T-cell (primary cell): ENCODE measurements around the gene NDUFAF3. TPM values are rescaled to one million over a fixed set of nuclear protein-coding genes. Genes with fewer than 3 reads are reported as not detected.

Source experiments
- ATAC-seq, 4 experiments: fragments of 200-7000 bp in 3 of 4; fragments of 150-1000 bp in 1 of 4; cut with Tn5 transposase; replicated peaks in 1 of 4; 1 replicate in 3 of 4; 2 replicates in 1 of 4; pipeline ENCODE4 v1.10.0; 2021; ENCODE audit warnings: moderate library complexity in 3 of 4, mild to moderate bottlenecking in 2 of 4, moderate number of reproducible peaks in 1 of 4
- CTCF ChIA-PET, 2 donors: fragments of 300-600 bp; sonication (Branson Sonifier 250); formaldehyde crosslinking; loops; one replicate each; lab custom pipeline; 2022; ENCODE audit warnings: antibody characterized with exemption in 2 of 2; lab: Charles Lee
- POLR2A ChIA-PET, 2 donors: fragments of 300-600 bp; sonication (Branson Sonifier 250); formaldehyde crosslinking; loops; one replicate each; lab custom pipeline; 2022; ENCODE audit warnings: antibody characterized with exemption in 2 of 2; lab: Charles Lee
- DNase-seq, 35 experiments: peaks; one replicate each; pipeline versions ENCODE4 v3.0.0 to v3.0.0-alpha.2; 2013 to 2023
- H3K27ac ChIP-seq: one replicate; pipeline ENCODE4 v1.5.1; 2013; ENCODE audit warnings: low read length
- H3K27me3 ChIP-seq, 2 experiments: replicated peaks in 1 of 2; 1 replicate in 1 of 2; 2 replicates in 1 of 2; pipeline versions ENCODE4 v1.6.1 to v1.7.0; 2013; ENCODE audit warnings: low read length in 1 of 2, mixed read lengths in 1 of 2; ENCODE audit not compliant: control insufficient read depth in 2 of 2, insufficient read depth in 2 of 2; ENCODE audit errors: extremely low read depth in 1 of 2
- H3K36me3 ChIP-seq, 2 donors: 1 replicate in 1 of 2; 2 replicates in 1 of 2; pipeline versions ENCODE4 v1.6.1 to v1.7.0; 2013; ENCODE audit warnings: low read length in 1 of 2; ENCODE audit not compliant: control insufficient read depth in 2 of 2, insufficient read depth in 1 of 2; ENCODE audit errors: extremely low read depth in 1 of 2
- H3K4me1 ChIP-seq, 2 experiments: 1 replicate in 1 of 2; 2 replicates in 1 of 2; pipeline versions ENCODE4 v1.6.1 to v1.7.0; 2013; ENCODE audit warnings: low read length in 2 of 2, mixed read lengths in 1 of 2; ENCODE audit not compliant: insufficient read depth in 2 of 2, control insufficient read depth in 1 of 2; ENCODE audit errors: extremely low read depth in 1 of 2
- H3K4me3 ChIP-seq, 2 donors: 1 replicate in 1 of 2; 2 replicates in 1 of 2; pipeline versions ENCODE4 v1.5.1 to v1.7.0; 2013; ENCODE audit warnings: mild to moderate bottlenecking in 2 of 2, low read length in 1 of 2, moderate library complexity in 1 of 2; ENCODE audit not compliant: control insufficient read depth in 1 of 2; ENCODE audit errors: extremely low read depth in 1 of 2
- H3K9me3 ChIP-seq: 2 replicates; pipeline ENCODE4 v1.7.0; 2013
- H3K27ac Mint-ChIP-seq, 2 donors: one replicate each; pipeline ENCODE4 v1.8.0; 2020 to 2021; ENCODE audit warnings: mild to moderate bottlenecking in 2 of 2, mixed read lengths in 2 of 2
- H3K27me3 Mint-ChIP-seq, 2 donors: one replicate each; pipeline ENCODE4 v1.8.0; 2021 to 2022; ENCODE audit warnings: mixed read lengths in 2 of 2
- H3K36me3 Mint-ChIP-seq: one replicate; pipeline ENCODE4 v1.8.0; 2021; ENCODE audit warnings: mixed read lengths
- H3K4me1 Mint-ChIP-seq, 3 donors: one replicate each; pipeline ENCODE4 v1.8.0; 2020 to 2022; ENCODE audit warnings: mixed read lengths in 3 of 3, mild to moderate bottlenecking in 1 of 3
- H3K4me3 Mint-ChIP-seq, 3 donors: one replicate each; pipeline ENCODE4 v1.8.0; 2020 to 2022; ENCODE audit warnings: mild to moderate bottlenecking in 3 of 3, mixed read lengths in 3 of 3, moderate library complexity in 3 of 3
- H3K9me3 Mint-ChIP-seq, 3 donors: one replicate each; pipeline ENCODE4 v1.8.0; 2020 to 2022; ENCODE audit warnings: mixed read lengths in 3 of 3
- WGBS: methylation state at CpG from one replicate; pipeline ENCODE4 v1.1.5; 2013; ENCODE audit warnings: missing lambda C conversion rate; ENCODE audit not compliant: insufficient coverage; 5-methylcytosine and 5-hydroxymethylcytosine counted together
- total RNA-seq, 35 experiments: library from RNA in 6 of 35; stranded (reverse) in 6 of 35; fragments of 120-200 nt in 1 of 35; gene quantifications; one replicate each; pipeline versions ENCODE4 v1.2.1 to v1.2.4 and lab custom pipeline; 2013 to 2026

The NDUFAF3 gene, protein sequence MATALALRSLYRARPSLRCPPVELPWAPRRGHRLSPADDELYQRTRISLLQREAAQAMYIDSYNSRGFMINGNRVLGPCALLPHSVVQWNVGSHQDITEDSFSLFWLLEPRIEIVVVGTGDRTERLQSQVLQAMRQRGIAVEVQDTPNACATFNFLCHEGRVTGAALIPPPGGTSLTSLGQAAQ
- total RNA-seq: 10 to 100 TPM; 62.8 to 92.1 (median 78.1) TPM
- 49.1 TPM for total RNA-seq (2013)
- total RNA-seq (lab: John Stamatoyannopoulos, UW): 31.5 to 63.2 (median 46.8) reads per million in 29 experiments

GRCh38 chr3:49021813-49022687 is at the start of gene NDUFAF3:
Gene NDUFAF3 (plus strand): TSS chr3:49022121. CDS start chr3:49022145, 24 bp downstream.
- ChIA-PET POLR2A (interaction anchor here (0.6 to 2.2 kb wide), 3 partner anchors 15 to 231 kb away, joined by 3 to 16 read pairs (median 3); partner anchors contain the start of gene WDR6 (in 1 of the 2)), CTCF (interaction anchor here in 1 of 2 donors (0.6 to 3.6 kb wide), 9 partner anchors 9 to 210 kb away, joined by 3 to 46 read pairs (median 5); partner anchors contain the start of genes QRICH1, SLC25A20 and WDR6)
- peaks cover 20 to 53% of the 10 kb centered on the region in 2 experiments for H3K4me1 ChIP-seq
- ATAC-seq (peak; percentile 76 to 83 (median 82)), DNase-seq (peak; percentile 74 to 95 (median 87))
- Mint-ChIP-seq H3K27ac (peak within 1 kb of the TSS; percentile 96 to 98), H3K4me1 (peaks cover 55 to 64% (median 58%) of the 10 kb centered on the region in 3 donors), H3K27me3 (no peaks in the 10 kb centered on the region), H3K4me3 (peak within 1 kb of the TSS; percentile 90 to 93 (median 91)), H3K36me3 (peaks cover 19% of the 10 kb centered on the region), H3K9me3 (no peaks in the 10 kb centered on the region)
- peak within 1 kb of the TSS; percentile 75 for H3K27ac ChIP-seq
- WGBS: under 1% methylated on average over 82 of the region's 83 CpGs
- peaks cover 7 to 40% of the 10 kb centered on the region in 2 donors for H3K36me3 ChIP-seq
- H3K27me3 ChIP-seq: no peaks in the 10 kb centered on the region
- no peaks in the 10 kb centered on the region for H3K9me3 ChIP-seq
- peak within 1 kb of the TSS; percentile 85 to 90 for H3K4me3 ChIP-seq

GRCh38 chr3:48974076-48974864 is 47.7 kb upstream of the NDUFAF3 start:
- POLR2A ChIA-PET: no interaction called here
- Histone ChIP-seq H3K27me3 (no peaks in the 10 kb centered on the region), H3K27ac (no peak overlapping the region), H3K4me1 (no peaks in the 10 kb centered on the region), H3K4me3 (no peak overlapping the region), H3K36me3 (peaks cover 9 to 81% of the 10 kb centered on the region in 2 donors), H3K9me3 (no peaks in the 10 kb centered on the region)
- H3K27ac Mint-ChIP-seq: no peak overlapping the region
- H3K36me3 Mint-ChIP-seq: peaks cover 51% of the 10 kb centered on the region
- H3K9me3 Mint-ChIP-seq: no peaks in the 10 kb centered on the region
- H3K4me1 Mint-ChIP-seq: no peaks in the 10 kb centered on the region
- WGBS: 87% methylated on average over 5 of the region's 10 CpGs
- CTCF ChIA-PET: interaction anchor here in 1 of 2 donors (0.7 to 1.8 kb wide), 2 partner anchors 13 to 359 kb away, joined by 4 read pairs; no protein-coding TSS in a partner anchor
- no peak for DNase-seq
- ATAC-seq: no peak
- no peak overlapping the region for H3K4me3 Mint-ChIP-seq
- no peaks in the 10 kb centered on the region for H3K27me3 Mint-ChIP-seq

DNA sequence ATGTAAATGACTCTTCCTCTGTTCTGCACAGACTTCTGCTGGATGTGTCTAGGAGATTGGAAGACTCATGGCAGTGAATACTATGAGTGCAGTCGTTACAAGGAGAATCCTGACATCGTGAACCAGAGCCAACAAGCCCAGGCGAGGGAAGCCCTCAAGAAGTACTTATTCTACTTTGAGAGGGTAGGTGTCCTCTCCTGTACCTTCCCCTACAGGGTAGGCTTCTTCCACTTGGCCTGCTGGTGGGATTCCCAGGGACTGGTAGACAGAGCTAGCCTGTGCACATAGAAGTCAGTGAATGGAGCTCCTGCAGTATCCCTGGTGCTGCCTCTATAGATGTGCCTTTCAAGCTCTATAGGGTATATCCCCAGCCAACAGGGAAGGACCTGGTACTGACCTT is 42.5 kb upstream of the NDUFAF3 start:
- Mint-ChIP-seq H3K27me3 (no peaks in the 10 kb centered on the region), H3K36me3 (peaks cover 51% of the 10 kb centered on the region)

GRCh38 chr3:48980295-48980694 is 41.6 kb upstream of the NDUFAF3 start:
- Histone ChIP-seq H3K36me3 (peaks cover 19 to 78% of the 10 kb centered on the region in 2 donors), H3K4me1 (no peaks in the 10 kb centered on the region), H3K4me3 (no peak overlapping the region), H3K27me3 (no peaks in the 10 kb centered on the region), H3K9me3 (no peaks in the 10 kb centered on the region), H3K27ac (no peak overlapping the region)
- Mint-ChIP-seq H3K9me3 (no peaks in the 10 kb centered on the region), H3K27ac (peak overlapping the region in 1 of 2 donors; percentile 24), H3K36me3 (peaks cover 44% of the 10 kb centered on the region), H3K4me1 (no peaks in the 10 kb centered on the region), H3K27me3 (no peaks in the 10 kb centered on the region), H3K4me3 (no peak overlapping the region)
- ChIA-PET CTCF (no interaction called here), POLR2A (no interaction called here)
- DNase-seq (no peak), ATAC-seq (no peak)
- WGBS: 90% methylated on average over 2 of the region's 4 CpGs

More for the DNA sequence above, 42.5 kb upstream of the NDUFAF3 start:
- no peaks in the 10 kb centered on the region for H3K9me3 ChIP-seq
- no peaks in the 10 kb centered on the region for H3K4me1 ChIP-seq
- H3K4me3 ChIP-seq: no peak overlapping the region
- CTCF ChIA-PET: no interaction called here
- DNase-seq (no peak), ATAC-seq (no peak)
- H3K27me3 ChIP-seq: no peaks in the 10 kb centered on the region
- POLR2A ChIA-PET: no interaction called here
- WGBS: 100% methylated on average over 1 of the region's 3 CpGs
- H3K27ac ChIP-seq: no peak overlapping the region
- Mint-ChIP-seq H3K4me1 (no peaks in the 10 kb centered on the region), H3K9me3 (no peaks in the 10 kb centered on the region), H3K27ac (peak overlapping the region in 1 of 2 donors; percentile 8), H3K4me3 (no peak overlapping the region)
- H3K36me3 ChIP-seq: peaks cover 14 to 79% of the 10 kb centered on the region in 2 donors

GRCh38 chr3:48982016-48982415 is 39.9 kb upstream of the NDUFAF3 start:
- POLR2A ChIA-PET: no interaction called here
- Mint-ChIP-seq H3K4me3 (no peak overlapping the region), H3K9me3 (no peaks in the 10 kb centered on the region), H3K4me1 (peaks cover 0 to 5% (median 0%) of the 10 kb centered on the region in 3 donors), H3K27ac (no peak overlapping the region), H3K36me3 (peaks cover 38% of the 10 kb centered on the region), H3K27me3 (no peaks in the 10 kb centered on the region)
- CTCF ChIA-PET: no interaction called here
- H3K4me1 ChIP-seq: peaks cover 0 to under 1% of the 10 kb centered on the region in 2 experiments
- H3K4me3 ChIP-seq: no peak overlapping the region
- DNase-seq (no peak), ATAC-seq (no peak)
- no peak overlapping the region for H3K27ac ChIP-seq
- peaks cover 17 to 76% of the 10 kb centered on the region in 2 donors for H3K36me3 ChIP-seq
- no peaks in the 10 kb centered on the region for H3K9me3 ChIP-seq
- H3K27me3 ChIP-seq: no peaks in the 10 kb centered on the region

DNA sequence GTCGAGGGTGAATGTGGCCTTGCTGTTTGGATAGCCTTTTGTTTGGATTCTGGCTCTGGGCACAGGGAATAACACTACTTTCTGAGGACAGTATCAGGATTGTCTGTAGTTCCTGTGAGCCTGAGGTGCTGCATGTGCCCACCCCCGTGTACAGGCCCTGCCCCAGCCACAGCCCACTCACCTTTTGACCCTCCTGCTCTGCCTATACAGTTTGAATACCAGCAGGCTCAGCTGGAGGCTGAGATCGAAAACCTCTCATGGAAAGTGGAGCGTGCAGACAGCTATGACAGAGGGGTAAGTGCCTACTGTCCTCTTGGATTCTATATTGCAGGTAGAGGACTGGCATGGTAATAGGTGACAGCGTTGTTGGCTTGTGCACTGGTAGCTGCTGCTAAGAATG is 39.2 kb upstream of the NDUFAF3 start:
- H3K36me3 Mint-ChIP-seq: peaks cover 38% of the 10 kb centered on the region
- no peaks in the 10 kb centered on the region for H3K27me3 Mint-ChIP-seq
- ATAC-seq (no peak), DNase-seq (no peak)
- H3K9me3 ChIP-seq: no peaks in the 10 kb centered on the region
- H3K4me3 ChIP-seq: no peak overlapping the region
- peaks cover 2 to 6% (median 3%) of the 10 kb centered on the region in 3 donors for H3K4me1 Mint-ChIP-seq
- POLR2A ChIA-PET: no interaction called here
- H3K4me1 ChIP-seq: peaks cover 0 to 5% of the 10 kb centered on the region in 2 experiments
- CTCF ChIA-PET: no interaction called here
- H3K27ac Mint-ChIP-seq: no peak overlapping the region
- H3K27ac ChIP-seq: no peak overlapping the region
- WGBS: 95% methylated on average over 5 of the region's 5 CpGs
- no peak overlapping the region for H3K4me3 Mint-ChIP-seq
- H3K27me3 ChIP-seq: no peaks in the 10 kb centered on the region
- H3K9me3 Mint-ChIP-seq: no peaks in the 10 kb centered on the region
- H3K36me3 ChIP-seq: peaks cover 17 to 70% of the 10 kb centered on the region in 2 donors
